H1 (cell line): ENCODE results near the gene TMPRSS11E. TPM values are rescaled to one million over a fixed set of nuclear protein-coding genes. Genes with fewer than 3 reads are reported as not detected.

Experiments used
- CTCF ChIA-PET: fragments of 300-600 bp; sonication (Branson Sonifier 250); formaldehyde crosslinking; loops from one replicate; lab custom pipeline; 2021; ENCODE audit not compliant: partially characterized antibody; lab: Charles Lee
- POLR2A ChIA-PET: fragments of 300-600 bp; sonication (Branson Sonifier 250); formaldehyde crosslinking; loops from one replicate; lab custom pipeline; 2021; ENCODE audit warnings: inconsistent platforms; ENCODE audit not compliant: partially characterized antibody; lab: Charles Lee
- DNase-seq, 2 experiments: peaks; one replicate each; pipeline versions ENCODE4 v3.0.0 to v3.0.0-alpha.2; 2010 to 2022; ENCODE audit warnings: low spot score in 2 of 2, low read depth in 1 of 2, mixed read lengths in 1 of 2
- FAIRE-seq: peaks from 2 replicates; lab custom pipeline; 2011; peaks lifted over from hg19 to GRCh38; lab: Jason Lieb, UNC
- H2AFZ ChIP-seq: 2 replicates; pipeline ENCODE4 v1.8.1; 2012; ENCODE audit warnings: low read length, inconsistent platforms
- H2AK5ac ChIP-seq: 2 replicates; pipeline ENCODE4 v1.6.1; 2013; ENCODE audit warnings: low read depth, low read length
- H2BK120ac ChIP-seq: replicated peaks from 2 replicates; pipeline ENCODE3; 2013; ENCODE audit warnings: low read depth, low read length, inconsistent platforms
- H2BK12ac ChIP-seq: 2 replicates; pipeline ENCODE4 v1.6.1; 2013; ENCODE audit warnings: low read depth, low read length
- H2BK15ac ChIP-seq: 2 replicates; pipeline ENCODE4 v1.6.1; 2013; ENCODE audit warnings: low read length
- H2BK20ac ChIP-seq: 2 replicates; pipeline ENCODE4 v1.6.1; 2013; ENCODE audit warnings: low read length
- H2BK5ac ChIP-seq: 2 replicates; pipeline ENCODE4 v1.6.1; 2013; ENCODE audit warnings: low read depth, low read length
- H3K14ac ChIP-seq: 2 replicates; pipeline ENCODE4 v1.6.1; 2013; ENCODE audit warnings: inconsistent platforms; ENCODE audit not compliant: insufficient read length
- H3K18ac ChIP-seq: 2 replicates; pipeline ENCODE4 v1.6.1; 2013; ENCODE audit warnings: low read length; ENCODE audit errors: extremely low read depth
- H3K23ac ChIP-seq: 2 replicates; pipeline ENCODE4 v1.6.1; 2013; ENCODE audit warnings: inconsistent platforms; ENCODE audit not compliant: insufficient read length
- H3K23me2 ChIP-seq: 2 replicates; pipeline ENCODE4 v1.6.1; 2013; ENCODE audit warnings: low read depth, low read length
- H3K27ac ChIP-seq: 2 replicates; pipeline ENCODE4 v1.6.1; 2011; ENCODE audit warnings: low read depth, low read length, inconsistent platforms
- H3K27me3 ChIP-seq, 4 experiments: replicated peaks in 1 of 4; 1 replicate in 1 of 4; 2 replicates in 3 of 4; pipeline versions ENCODE4 v1.6.1 to v1.8.1; 2011 to 2013; ENCODE audit warnings: low read length in 3 of 4, mild to moderate bottlenecking in 3 of 4, inconsistent platforms in 2 of 4, mixed read lengths in 2 of 4, moderate library complexity in 1 of 4; ENCODE audit not compliant: control insufficient read depth in 3 of 4, insufficient read depth in 3 of 4; ENCODE audit errors: extremely low read depth in 1 of 4
- H3K36me3 ChIP-seq, 4 experiments: 2 replicates each; pipeline versions ENCODE4 v1.6.1 to v1.8.1; 2011 to 2013; ENCODE audit warnings: mild to moderate bottlenecking in 4 of 4, low read length in 3 of 4, moderate library complexity in 2 of 4, control low read depth in 1 of 4, inconsistent platforms in 1 of 4; ENCODE audit not compliant: insufficient read depth in 4 of 4, control insufficient read depth in 2 of 4
- H3K4ac ChIP-seq: replicated peaks from 2 replicates; pipeline ENCODE3; 2013; ENCODE audit warnings: low read length, low read depth, mixed read lengths, inconsistent platforms; ENCODE audit not compliant: insufficient read length
- H3K4me1 ChIP-seq, 4 experiments: replicated peaks in 1 of 4; 1 replicate in 1 of 4; 2 replicates in 3 of 4; pipeline versions ENCODE4 v1.6.1 to v1.8.1; 2011 to 2013; ENCODE audit warnings: low read length in 3 of 4, inconsistent platforms in 2 of 4, mixed read lengths in 1 of 4; ENCODE audit not compliant: insufficient read depth in 4 of 4, control insufficient read depth in 3 of 4
- H3K4me2 ChIP-seq, 2 experiments: 2 replicates each; pipeline versions ENCODE4 v1.6.1 to v1.8.1; 2011 to 2013; ENCODE audit warnings: low read depth in 2 of 2, low read length in 2 of 2, control low read depth in 1 of 2, inconsistent platforms in 1 of 2, mild to moderate bottlenecking in 1 of 2; ENCODE audit not compliant: insufficient read depth in 1 of 2
- H3K4me3 ChIP-seq, 4 experiments: fragments of 200-600, 300-600 bp in 1 of 4; sonication (generic), shearing (Covaris generic), sonication (Bioruptor Twin) in 1 of 4; 2 replicates each; pipeline versions ENCODE4 v1.5.1 to v1.8.1; 2011 to 2016; ENCODE audit warnings: low read length in 4 of 4, low read depth in 3 of 4, control low read depth in 2 of 4, inconsistent platforms in 2 of 4, mild to moderate bottlenecking in 2 of 4, mixed read lengths in 1 of 4, moderate library complexity in 1 of 4; ENCODE audit not compliant: insufficient read depth in 2 of 4; ENCODE audit errors: extremely low read depth in 1 of 4
- H3K56ac ChIP-seq: replicated peaks from 2 replicates; pipeline ENCODE3; 2013; ENCODE audit warnings: low read depth, mild to moderate bottlenecking, mixed read lengths, low read length, inconsistent platforms; ENCODE audit not compliant: insufficient read length
- H3K79me1 ChIP-seq: 2 replicates; pipeline ENCODE4 v1.6.1; 2013; ENCODE audit warnings: low read depth, low read length, control low read depth
- H3K79me2 ChIP-seq, 2 experiments: 2 replicates each; pipeline versions ENCODE4 v1.6.1 to v1.8.1; 2012 to 2013; ENCODE audit warnings: low read length in 2 of 2, mild to moderate bottlenecking in 2 of 2, inconsistent platforms in 1 of 2; ENCODE audit not compliant: insufficient read depth in 2 of 2, control insufficient read depth in 1 of 2
- H3K9ac ChIP-seq, 4 experiments: replicated peaks in 1 of 4; 1 replicate in 1 of 4; 2 replicates in 3 of 4; pipeline versions ENCODE4 v1.6.1 to v1.8.1; 2011 to 2013; ENCODE audit warnings: low read depth in 3 of 4, low read length in 3 of 4, control low read depth in 2 of 4, mild to moderate bottlenecking in 2 of 4, moderate library complexity in 2 of 4, inconsistent platforms in 1 of 4; ENCODE audit errors: extremely low read depth in 1 of 4
- H3K9me3 ChIP-seq, 2 experiments: 2 replicates each; pipeline versions ENCODE4 v1.6.1 to v1.8.1; 2012 to 2013; ENCODE audit warnings: mild to moderate bottlenecking in 2 of 2, moderate library complexity in 2 of 2, control low read depth in 1 of 2, inconsistent platforms in 1 of 2, low read depth in 1 of 2, low read length in 1 of 2, mixed read lengths in 1 of 2; ENCODE audit not compliant: insufficient read depth in 2 of 2
- H4K20me1 ChIP-seq, 2 experiments: replicated peaks in 1 of 2; 2 replicates each; pipeline versions ENCODE3 to v1.8.1; 2011 to 2013; ENCODE audit warnings: inconsistent platforms in 2 of 2, low read length in 2 of 2, mild to moderate bottlenecking in 1 of 2; ENCODE audit not compliant: insufficient read depth in 2 of 2, control insufficient read depth in 1 of 2
- H4K5ac ChIP-seq: 2 replicates; pipeline ENCODE4 v1.6.1; 2013; ENCODE audit warnings: low read length, low read depth, mixed read lengths, inconsistent platforms; ENCODE audit not compliant: insufficient read length
- H4K8ac ChIP-seq: 2 replicates; pipeline ENCODE4 v1.8.0; 2013; ENCODE audit warnings: mild to moderate bottlenecking, moderate library complexity, low read length, inconsistent platforms; ENCODE audit not compliant: insufficient read depth; ENCODE audit errors: extremely low read depth
- H4K91ac ChIP-seq: replicated peaks from 2 replicates; pipeline ENCODE3; 2013; ENCODE audit warnings: low read length, mixed read lengths, inconsistent platforms; ENCODE audit not compliant: insufficient read length
- CEBPB ChIP-seq: IDR thresholded peaks from 2 replicates; pipeline ENCODE4 v1.6.1; 2012; ENCODE audit warnings: low read depth, low read length
- CHD2 ChIP-seq: IDR thresholded peaks from 2 replicates; pipeline ENCODE4 v1.6.1; 2012; ENCODE audit warnings: low read length, improper control_type of control experiment
- EGR1 ChIP-seq: IDR thresholded peaks from 2 replicates; pipeline ENCODE4 v1.6.1; 2011; ENCODE audit warnings: low read depth, low read length, borderline replicate concordance
- FOSL1 ChIP-seq: IDR thresholded peaks from 2 replicates; pipeline ENCODE4 v1.6.1; 2011; ENCODE audit warnings: mild to moderate bottlenecking, low read depth, low read length, moderate library complexity; ENCODE audit not compliant: insufficient read depth
- HDAC6 ChIP-seq: IDR thresholded peaks from one replicate; pipeline ENCODE4 v1.7.1; 2012; ENCODE audit warnings: low read depth, mild to moderate bottlenecking, inconsistent platforms, low read length, moderate library complexity
- KDM1A ChIP-seq: fragments of 200-600, 300-600 bp; sonication (generic); IDR thresholded peaks from 2 replicates; pipeline ENCODE4 v1.7.1; 2016; ENCODE audit warnings: mild to moderate bottlenecking, low read length, borderline replicate concordance
- KDM4A ChIP-seq: IDR thresholded peaks from one replicate; pipeline ENCODE4 v1.7.1; 2012; ENCODE audit warnings: low read depth, mild to moderate bottlenecking, moderate library complexity, low read length, inconsistent platforms; ENCODE audit not compliant: severe bottlenecking
- SIN3A ChIP-seq, 2 experiments: IDR thresholded peaks in 1 of 2; conservative IDR thresholded peaks in 1 of 2; 2 replicates each; pipeline ENCODE4 v1.6.1; 2011 to 2012; ENCODE audit warnings: low read length in 2 of 2, improper control_type of control experiment in 1 of 2, low read depth in 1 of 2, mild to moderate bottlenecking in 1 of 2
- SP2 ChIP-seq: IDR thresholded peaks from 2 replicates; pipeline ENCODE4 v1.6.1; 2012; ENCODE audit warnings: mild to moderate bottlenecking, low read length, inconsistent platforms
- SP4 ChIP-seq: IDR thresholded peaks from 2 replicates; pipeline ENCODE4 v1.6.1; 2012; ENCODE audit warnings: low read length, inconsistent platforms
- SRF ChIP-seq: IDR thresholded peaks from 2 replicates; pipeline ENCODE4 v1.6.1; 2011; ENCODE audit warnings: mild to moderate bottlenecking, low read depth, low read length, moderate library complexity
- TCF12 ChIP-seq: IDR thresholded peaks from 2 replicates; pipeline ENCODE4 v1.6.1; 2011; ENCODE audit warnings: low read depth, mild to moderate bottlenecking, low read length
- USF2 ChIP-seq: IDR thresholded peaks from 2 replicates; pipeline ENCODE4 v1.6.1; 2011; ENCODE audit warnings: low read length, improper control_type of control experiment
- YY1 ChIP-seq: IDR thresholded peaks from 2 replicates; pipeline ENCODE4 v1.6.1; 2011; ENCODE audit warnings: low read depth, mild to moderate bottlenecking, low read length
- whole genome bisulfite sequencing, 2 experiments: shearing (Covaris generic) in 1 of 2; methylation state at CpG; one replicate each; pipeline versions ENCODE4 v1.1.6 to v1.1.7; 2013 to 2015; ENCODE audit warnings: low lambda C conversion rate in 2 of 2, mixed read lengths in 2 of 2, inconsistent platforms in 1 of 2, low coverage in 1 of 2, missing lambda C conversion rate in 1 of 2; ENCODE audit not compliant: insufficient replicate concordance in 2 of 2, insufficient coverage in 1 of 2, insufficient read length in 1 of 2; ENCODE audit errors: extremely low coverage in 1 of 2, missing lambda C conversion rate in 1 of 2; 5-methylcytosine and 5-hydroxymethylcytosine counted together
- polyA plus RNA-seq, 7 experiments: library from polyadenylated mRNA; depleted of rRNA in 3 of 7; stranded (reverse) in 5 of 7; unstranded in 2 of 7; fragments of >200 nt in 5 of 7; fragments of 200-250 nt in 2 of 7; gene quantifications; 1 replicate in 5 of 7; 2 replicates in 1 of 7; 4 replicates in 1 of 7; pipeline versions ENCODE4 v1.2.1 to v1.2.3, GENCODE V29; 2011 to 2013; ENCODE audit warnings: missing spikeins in 2 of 7, mixed read lengths in 2 of 7
- total RNA-seq: library from RNA; stranded (reverse); fragmentation: NEBNext Ultra II Directional; extraction: Animal tissue kit (Norgen Biotek cat#: 25700); gene quantifications from 2 replicates; pipeline ENCODE4 v1.2.1, GENCODE V29; 2021

Gene TMPRSS11E
- total and polyA plus RNA-seq, 2 of the 8 experiments (the other 6 are each of a cell fraction or from before 2014, with no cell fraction given) = 0.38 to 0.71 TPM

- Histone ChIP-seq H3K27ac (no peak overlapping the region), H2AFZ (no peak overlapping the region), H4K20me1 (no peaks in the 10 kb centered on the region), H3K36me3 (no peaks in the 10 kb centered on the region), H3K23ac (no peak overlapping the region), H3K4me3 (no peak overlapping the region), H3K27me3 (no peaks in the 10 kb centered on the region), H3K14ac (no peak overlapping the region), H4K8ac (no peak overlapping the region), H2BK12ac (no peak overlapping the region), H2AK5ac (no peak overlapping the region), H3K56ac (no peak overlapping the region), H2BK120ac (no peak overlapping the region), H3K79me1 (no peaks in the 10 kb centered on the region), H2BK15ac (no peak overlapping the region), H3K9ac (no peak overlapping the region), H3K4me1 (no peaks in the 10 kb centered on the region), H3K4me2 (no peak overlapping the region), H3K79me2 (no peaks in the 10 kb centered on the region), H2BK20ac (no peak overlapping the region), H3K9me3 (no peaks in the 10 kb centered on the region), H3K18ac (no peak overlapping the region), H4K5ac (no peak overlapping the region), H3K23me2 (no peaks in the 10 kb centered on the region), H3K4ac (no peak overlapping the region), H2BK5ac (no peak overlapping the region), H4K91ac (no peak overlapping the region)
- POLR2A ChIA-PET = no interaction called here
- WGBS, 2 experiments = 85% methylated on average over 6 of the region's 6 CpGs; no CpG with 5 or more reads in 1 of the 2 experiments
- FAIRE-seq = no peak
- TF ChIP-seq EGR1 (no peak), CHD2 (no peak), SIN3A (conservative IDR thresholded peaks at IDR 0.05 in 1 of 2, IDR thresholded peaks at IDR 0.05 in 1 of 2; ENCODE audit: low read depth in 1 of 2, low read length in 2 of 2) (no peak), KDM1A (no peak), SRF (no peak), YY1 (no peak), USF2 (no peak), SP2 (no peak), TCF12 (no peak), CEBPB (no peak), KDM4A (no peak), SP4 (no peak), FOSL1 (no peak), HDAC6 (no peak)
- CTCF ChIA-PET = no interaction called here
- DNase-seq = no peak
Observed at GRCh38 chr4:68490826-68491457, 43.7 kb downstream of the TMPRSS11E start.
